ENCODE data around the gene SV2C. TPM values are rescaled to one million over a fixed set of nuclear protein-coding genes. Genes with fewer than 3 reads are reported as not detected.
"Not testable (repeated sequence)": the region's sequence is repeated elsewhere in the genome, so short reads cannot be mapped to it uniquely, and the experiment has no call there.

Gene SV2C
- total RNA-seq, 1 donor from 2014 or later, result 0.32 TPM

DNA sequence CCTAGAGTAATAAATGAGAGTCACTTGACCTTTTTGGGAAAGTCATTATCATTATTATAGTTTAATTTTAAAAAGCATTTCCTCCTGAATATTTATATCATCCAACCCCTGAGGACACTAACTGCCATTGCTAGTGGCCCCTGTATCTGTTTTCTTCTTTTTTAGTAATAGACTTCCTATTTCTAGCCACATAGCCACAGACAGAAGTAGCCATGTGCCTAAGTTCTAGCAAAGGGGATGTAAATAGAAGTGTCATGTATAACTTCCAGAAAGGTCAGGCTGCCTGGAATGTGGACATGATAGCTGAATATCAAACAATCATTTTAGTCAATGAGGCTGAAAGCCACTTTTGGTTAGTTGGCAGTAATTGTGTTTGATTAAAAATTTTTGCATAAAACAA, 282.4 kb downstream of the SV2C start:
- intact Hi-C loops (cut with DNase I), result no loop called here
- TF ChIP-seq, protein P1, sequence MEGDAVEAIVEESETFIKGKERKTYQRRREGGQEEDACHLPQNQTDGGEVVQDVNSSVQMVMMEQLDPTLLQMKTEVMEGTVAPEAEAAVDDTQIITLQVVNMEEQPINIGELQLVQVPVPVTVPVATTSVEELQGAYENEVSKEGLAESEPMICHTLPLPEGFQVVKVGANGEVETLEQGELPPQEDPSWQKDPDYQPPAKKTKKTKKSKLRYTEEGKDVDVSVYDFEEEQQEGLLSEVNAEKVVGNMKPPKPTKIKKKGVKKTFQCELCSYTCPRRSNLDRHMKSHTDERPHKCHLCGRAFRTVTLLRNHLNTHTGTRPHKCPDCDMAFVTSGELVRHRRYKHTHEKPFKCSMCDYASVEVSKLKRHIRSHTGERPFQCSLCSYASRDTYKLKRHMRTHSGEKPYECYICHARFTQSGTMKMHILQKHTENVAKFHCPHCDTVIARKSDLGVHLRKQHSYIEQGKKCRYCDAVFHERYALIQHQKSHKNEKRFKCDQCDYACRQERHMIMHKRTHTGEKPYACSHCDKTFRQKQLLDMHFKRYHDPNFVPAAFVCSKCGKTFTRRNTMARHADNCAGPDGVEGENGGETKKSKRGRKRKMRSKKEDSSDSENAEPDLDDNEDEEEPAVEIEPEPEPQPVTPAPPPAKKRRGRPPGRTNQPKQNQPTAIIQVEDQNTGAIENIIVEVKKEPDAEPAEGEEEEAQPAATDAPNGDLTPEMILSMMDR (IDR thresholded peaks at IDR 0.05), result no peak
- no peak for ATAC-seq
- Histone ChIP-seq H3K4me3 (no peak overlapping the region), H3K9me3 (no peaks in the 10 kb centered on the region), H3K4me1 (no peaks in the 10 kb centered on the region), H3K27ac (no peak overlapping the region), H3K36me3 (no peaks in the 10 kb centered on the region), H3K27me3 (ENCODE audit: low read depth) (no peaks in the 10 kb centered on the region)
- DNase-seq, result no peak

DNA sequence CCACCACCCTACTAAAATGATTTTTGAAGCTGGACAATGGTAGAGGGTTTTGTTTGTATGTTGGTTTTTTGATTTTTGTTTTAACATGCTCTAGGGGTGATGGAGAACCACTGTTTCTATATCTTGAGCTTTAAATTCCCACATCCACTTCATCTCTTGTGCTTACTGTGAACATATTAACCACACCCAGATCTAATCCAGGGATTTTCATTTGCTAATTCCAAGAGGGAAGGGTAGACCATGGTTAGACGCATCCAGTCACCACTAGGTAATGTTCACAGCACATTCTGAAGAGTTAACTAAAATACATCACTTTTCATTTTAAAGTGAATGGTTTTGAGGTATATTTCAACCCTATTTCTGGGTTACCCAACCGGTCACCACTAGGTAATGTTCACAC, 283.4 kb downstream of the SV2C start:
- DNase-seq (no peak), ATAC-seq (no peak)
- no peaks in the 10 kb centered on the region for H3K27me3 ChIP-seq (ENCODE audit: low read depth)
- no peaks in the 10 kb centered on the region for H3K9me3 ChIP-seq
- intact Hi-C loops (cut with DNase I), result no loop called here
- no peaks in the 10 kb centered on the region for H3K36me3 ChIP-seq
- H3K4me3 ChIP-seq, result no peak overlapping the region
- TF ChIP-seq, protein P1 (IDR thresholded peaks at IDR 0.05), result no peak
- no peaks in the 10 kb centered on the region for H3K4me1 ChIP-seq
- H3K27ac ChIP-seq, result no peak overlapping the region

DNA sequence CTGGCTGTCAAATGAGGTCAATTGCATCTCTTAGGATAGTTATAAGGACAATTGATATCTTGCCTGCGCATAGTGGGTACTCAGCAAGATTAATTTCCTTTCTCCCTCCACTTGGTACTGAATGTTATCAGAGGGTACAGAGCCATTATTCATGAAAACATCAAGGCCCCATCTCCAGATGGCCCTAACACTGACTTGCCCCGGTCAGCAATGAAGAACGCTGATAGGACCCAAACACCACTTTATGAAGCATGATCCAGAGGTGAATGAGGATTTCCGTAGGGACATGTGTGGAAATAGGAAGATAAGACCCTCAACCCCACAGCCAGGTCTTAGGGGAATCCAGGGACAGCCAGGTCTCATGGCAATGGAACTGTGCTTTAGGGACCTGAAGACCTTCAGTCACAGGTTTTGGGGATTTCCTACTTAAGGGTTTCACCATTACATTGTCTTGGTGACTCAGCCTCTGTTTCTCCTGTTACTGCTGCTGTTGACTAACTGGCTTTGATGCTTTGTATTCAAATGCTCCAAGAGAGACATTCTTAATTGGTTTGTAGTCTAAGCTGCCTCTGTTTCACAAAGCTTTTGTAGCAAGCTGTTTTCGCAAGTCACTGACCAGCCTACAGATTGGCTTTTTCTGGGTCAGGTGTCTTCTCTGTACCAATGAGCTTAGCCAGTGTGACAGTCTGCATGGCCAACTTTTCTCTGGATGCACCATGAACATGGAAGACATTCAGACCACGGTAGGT, 284.6 kb downstream of the SV2C start:
- intact Hi-C loops (cut with DNase I), result no loop called here
- no peaks in the 10 kb centered on the region for H3K27me3 ChIP-seq (ENCODE audit: low read depth)
- ATAC-seq (no peak), DNase-seq (no peak)
- TF ChIP-seq, protein P1 (IDR thresholded peaks at IDR 0.05), result no peak
- H3K36me3 ChIP-seq, result no peaks in the 10 kb centered on the region
- H3K27ac ChIP-seq, result no peak overlapping the region
- H3K4me3 ChIP-seq, result no peak overlapping the region
- no peaks in the 10 kb centered on the region for H3K4me1 ChIP-seq
- H3K9me3 ChIP-seq, result no peaks in the 10 kb centered on the region

DNA sequence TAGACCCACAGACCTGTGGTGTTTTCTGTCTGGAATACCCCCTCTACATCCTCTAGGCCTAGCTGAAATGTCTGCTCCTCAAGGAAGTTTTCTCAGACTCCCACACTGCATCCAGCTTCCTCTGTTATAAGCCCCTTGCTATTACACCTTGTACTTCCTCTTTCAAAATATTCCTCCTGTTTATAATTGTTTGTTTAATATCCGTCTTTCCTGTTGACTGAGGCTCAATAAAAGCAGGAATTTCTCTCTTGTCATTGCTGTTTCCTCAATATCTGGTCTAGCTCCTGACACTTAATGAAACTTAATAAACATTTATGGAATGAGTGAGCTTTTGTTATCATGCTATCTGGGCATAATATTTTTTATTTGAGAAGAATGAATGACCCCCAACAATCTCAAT, 285.8 kb downstream of the SV2C start:
- H3K9me3 ChIP-seq, result no peaks in the 10 kb centered on the region
- H3K27me3 ChIP-seq (ENCODE audit: low read depth), result no peaks in the 10 kb centered on the region
- H3K4me1 ChIP-seq, result no peaks in the 10 kb centered on the region
- no peaks in the 10 kb centered on the region for H3K36me3 ChIP-seq
- intact Hi-C loops (cut with DNase I), result no loop called here
- no peak overlapping the region for H3K4me3 ChIP-seq
- DNase-seq, result no peak
- TF ChIP-seq, protein P1 (IDR thresholded peaks at IDR 0.05), result no peak
- no peak for ATAC-seq
- H3K27ac ChIP-seq, result no peak overlapping the region

DNA sequence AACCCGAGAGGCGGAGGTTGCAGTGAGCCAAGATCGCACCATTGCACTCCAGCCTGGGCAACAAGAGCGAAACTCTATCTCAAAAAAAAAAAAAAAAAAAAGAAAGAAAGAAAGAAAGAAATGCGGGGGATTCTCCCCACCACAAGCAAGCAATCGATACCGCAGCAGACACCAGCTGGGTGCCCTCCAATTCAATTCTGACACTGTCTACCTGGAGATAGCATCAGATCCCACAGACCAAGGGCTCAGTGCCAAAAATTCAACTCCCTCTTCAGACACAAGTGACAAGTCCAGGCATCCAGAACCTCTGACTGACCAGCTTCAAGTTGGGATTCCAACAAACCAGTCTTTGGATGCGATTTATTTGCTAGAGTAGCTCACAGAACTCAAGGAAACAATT, 286.5 kb downstream of the SV2C start:
- intact Hi-C loops (cut with DNase I); H3K27me3 ChIP-seq (ENCODE audit: low read depth); ATAC-seq; H3K4me3 ChIP-seq; H3K4me1 ChIP-seq; DNase-seq; H3K9me3 ChIP-seq; H3K36me3 ChIP-seq; H3K27ac ChIP-seq: not testable (repeated sequence)

DNA sequence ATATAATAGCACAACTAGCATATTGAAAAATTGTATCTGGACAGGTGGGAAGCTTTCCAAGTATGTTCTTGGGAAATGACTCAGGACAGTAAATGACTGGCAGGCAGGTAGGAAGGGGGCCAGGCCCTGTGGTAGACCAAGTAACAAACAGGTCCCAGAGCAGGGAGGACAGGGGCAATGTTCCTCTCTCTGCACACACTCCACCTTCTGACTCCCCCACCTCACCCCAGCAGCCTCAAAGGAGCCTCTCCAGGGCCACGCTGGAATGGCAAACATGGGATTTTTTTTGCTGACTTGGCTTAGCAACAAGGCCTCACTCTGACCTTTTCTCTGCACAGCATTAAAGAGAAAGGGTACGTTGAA, 288.8 kb downstream of the SV2C start:
- H3K4me3 ChIP-seq, result no peak overlapping the region
- H3K36me3 ChIP-seq, result no peaks in the 10 kb centered on the region
- TF ChIP-seq, protein P1 (IDR thresholded peaks at IDR 0.05), result no peak
- ATAC-seq (no peak), DNase-seq (no peak)
- H3K4me1 ChIP-seq, result no peaks in the 10 kb centered on the region
- H3K27ac ChIP-seq, result no peak overlapping the region
- no peaks in the 10 kb centered on the region for H3K9me3 ChIP-seq
- no peaks in the 10 kb centered on the region for H3K27me3 ChIP-seq (ENCODE audit: low read depth)
- intact Hi-C loops (cut with DNase I), result no loop called here
